Stomach (tissue), 9 donors: ENCODE data around the gene TNNT1. TPM values are rescaled to one million over a fixed set of nuclear protein-coding genes. Genes with fewer than 3 reads are reported as not detected.

Experiments
- DNase-seq, 2 donors: peaks; one replicate each; pipeline versions ENCODE4 v3.0.0 to v3.0.0-alpha.2; 2013 to 2019
- H3K27ac ChIP-seq, 5 donors: fragments of 200-600 bp in 4 of 5; sonication (generic) in 4 of 5; one replicate each; pipeline ENCODE4 v1.5.1; 2013 to 2019; ENCODE audit warnings: mild to moderate bottlenecking in 1 of 5, moderate library complexity in 1 of 5
- H3K27me3 ChIP-seq, 3 donors: fragments of 200-600 bp; sonication (generic); one replicate each; pipeline ENCODE4 v1.5.1; 2017 to 2019; ENCODE audit warnings: mixed run types in 1 of 3
- H3K36me3 ChIP-seq, 4 donors: fragments of 200-600 bp; sonication (generic); 1 replicate in 3 of 4; 2 replicates in 1 of 4; pipeline ENCODE4 v1.5.1; 2016 to 2019
- H3K4me1 ChIP-seq, 4 donors: fragments of 200-600 bp; sonication (generic); one replicate each; pipeline ENCODE4 v1.5.1; 2016 to 2019
- H3K4me3 ChIP-seq, 4 donors: fragments of 200-600 bp; sonication (generic) in 3 of 4; one replicate each; pipeline ENCODE4 v1.5.1; 2016 to 2019; ENCODE audit warnings: mild to moderate bottlenecking in 1 of 4
- H3K9me3 ChIP-seq, 4 donors: fragments of 200-600 bp; sonication (generic); one replicate each; pipeline ENCODE4 v1.5.1; 2016 to 2019
- CTCF ChIP-seq, 7 experiments: fragments of 450-650 bp in 4 of 7; fragments of 200-600 bp in 3 of 7; sonication (generic) in 3 of 7; IDR thresholded peaks; one replicate each; pipeline ENCODE4 v1.5.1; 2016 to 2019; ENCODE audit warnings: antibody characterized with exemption in 7 of 7, control low read depth in 2 of 7, mild to moderate bottlenecking in 1 of 7
- EP300 ChIP-seq: sonication (generic); formaldehyde crosslinking; IDR thresholded peaks from one replicate; pipeline ENCODE4 v1.6.1; 2017; ENCODE audit warnings: antibody characterized with exemption
- POLR2A ChIP-seq, 4 donors: fragments of 450-650 bp; IDR thresholded peaks; one replicate each; pipeline ENCODE4 v1.6.1; 2016; ENCODE audit warnings: antibody characterized with exemption in 4 of 4, control low read depth in 2 of 4, mild to moderate bottlenecking in 1 of 4, moderate library complexity in 1 of 4
- POLR2AphosphoS5 ChIP-seq, 3 donors: sonication (generic); formaldehyde crosslinking; IDR thresholded peaks; one replicate each; pipeline ENCODE4 v1.6.1; 2016; ENCODE audit warnings: antibody characterized with exemption in 3 of 3
- WGBS, 5 donors: extraction: QIAGEN DNeasy Blood & Tissue Kit in 3 of 5; methylation state at CpG; one replicate each; pipeline versions ENCODE4 v1.1.5 to v1.1.7; 2013 to 2018; 5-methylcytosine and 5-hydroxymethylcytosine counted together
- intact Hi-C: fragments of 100-400 bp; cut with DNase I; formaldehyde crosslinking; loops from one replicate; pipeline ENCODE4 v1.15.1; 2023; ENCODE audit warnings: low total_unique reads
- polyA plus RNA-seq, 3 donors: library from polyadenylated mRNA; stranded (reverse); fragments of 200-250 nt; gene quantifications; one replicate each; pipeline ENCODE4 v1.2.3, GENCODE V29; 2013
- small RNA-seq, 4 donors: library from RNA; depleted of rRNA; stranded (forward); fragments of <200 nt; gene quantifications; one replicate each; pipeline ENCODE3, GENCODE V24; 2016
- total RNA-seq, 5 donors: library from RNA; depleted of rRNA; stranded (reverse); fragments of >200 nt; gene quantifications; one replicate each; pipeline versions ENCODE4 v1.1.0 to v1.2.3, GENCODE V29; 2014 to 2016
- donor health status: healthy with polysubstance abuse.
- donor health status: Bipolar disorder and iron deficiency.
- donor health status: healthy.

TNNT1 gene
- total and polyA plus RNA-seq, 8 donors, result 0.87 to 19.6 (median 3.9) TPM; not detected in 4

- Histone ChIP-seq H3K4me1 (peaks cover 24 to 53% (median 40%) of the 10 kb centered on the region in 4 donors), H3K27me3 (peaks cover 14 to 56% (median 33%) of the 10 kb centered on the region in 3 donors), H3K27ac (peak overlapping the region in 2 of 5 donors; percentile 14 to 60), H3K4me3 (peak overlapping the region; percentile 41 to 51 (median 44)), H3K9me3 (no peaks in the 10 kb centered on the region), H3K36me3 (peaks cover 15 to 62% (median 32%) of the 10 kb centered on the region in 4 donors)
- TF ChIP-seq POLR2AphosphoS5 (IDR thresholded peaks at IDR 0.05) (peak; percentile 21 to 67 (median 32)), POLR2A (IDR thresholded peaks at IDR 0.05) (no peak), EP300 (no peak), CTCF (IDR thresholded peaks at IDR 0.05) (no peak)
- WGBS, 5 donors, result 16 to 39% (median 27%) methylated on average over 27 to 74 of the region's 74 CpGs
- peak; percentile 82 to 96 for DNase-seq
- intact Hi-C loops, result no loop called here
Observed at GRCh38 chr19:55086730-55087541, 62.1 kb downstream of the TNNT1 start.

- H3K27ac ChIP-seq, result peak overlapping the region in 1 of 5 donors; percentile 60
- H3K36me3 ChIP-seq, result peaks cover 7 to 57% (median 26%) of the 10 kb centered on the region in 4 donors
- peaks cover 31 to 61% (median 48%) of the 10 kb centered on the region in 4 donors for H3K4me1 ChIP-seq
- no peak for TF ChIP-seq EP300
- H3K9me3 ChIP-seq, result no peaks in the 10 kb centered on the region
- WGBS, 5 donors, result 43 to 57% (median 51%) methylated on average over 29 to 35 of the region's 35 CpGs
- DNase-seq, result peak in 1 of 2 donors; percentile 14
- H3K27me3 ChIP-seq, result peaks cover 22 to 64% (median 41%) of the 10 kb centered on the region in 3 donors
- intact Hi-C loops, result no loop called here
- peak overlapping the region; percentile 41 to 51 (median 44) for H3K4me3 ChIP-seq
Observed at GRCh38 chr19:55085923-55086715, 62.9 kb downstream of the TNNT1 start.

- no peak for DNase-seq
- peaks cover 44 to 72% (median 64%) of the 10 kb centered on the region in 4 donors for H3K4me1 ChIP-seq
- H3K4me3 ChIP-seq, result no peak overlapping the region
- intact Hi-C loops, result no loop called here
- 72 to 87% (median 84%) methylated on average over 10 of the region's 10 CpGs for WGBS, 5 donors
- H3K36me3 ChIP-seq, result peaks cover 0 to 42% (median 14%) of the 10 kb centered on the region in 4 donors
- TF ChIP-seq EP300, result no peak
- TF ChIP-seq POLR2AphosphoS5 (IDR thresholded peaks at IDR 0.05), result no peak
- no peak for TF ChIP-seq POLR2A (IDR thresholded peaks at IDR 0.05)
- no peak for TF ChIP-seq CTCF (IDR thresholded peaks at IDR 0.05)
- H3K27ac ChIP-seq, result no peak overlapping the region
- peaks cover 26 to 81% (median 58%) of the 10 kb centered on the region in 3 donors for H3K27me3 ChIP-seq
- H3K9me3 ChIP-seq, result no peaks in the 10 kb centered on the region
Observed at GRCh38 chr19:55084416-55084815, 64.6 kb downstream of the TNNT1 start.

GRCh38 chr19:55083004-55083850, 65.8 kb downstream of the TNNT1 start:
- H3K9me3 ChIP-seq, result no peaks in the 10 kb centered on the region
- H3K27me3 ChIP-seq, result peaks cover 26 to 89% (median 61%) of the 10 kb centered on the region in 3 donors
- H3K36me3 ChIP-seq, result peaks cover 0 to 39% (median 14%) of the 10 kb centered on the region in 4 donors
- H3K4me3 ChIP-seq, result no peak overlapping the region
- intact Hi-C loops, result no loop called here
- WGBS, 5 donors, result 54 to 69% (median 68%) methylated on average over 34 to 42 of the region's 42 CpGs
- H3K27ac ChIP-seq, result no peak overlapping the region
- H3K4me1 ChIP-seq, result peaks cover 40 to 60% (median 57%) of the 10 kb centered on the region in 4 donors
- DNase-seq, result peak in 1 of 2 donors; percentile 19
- TF ChIP-seq POLR2AphosphoS5 (IDR thresholded peaks at IDR 0.05), result no peak
- no peak for TF ChIP-seq POLR2A (IDR thresholded peaks at IDR 0.05)
- no peak for TF ChIP-seq EP300
- no peak for TF ChIP-seq CTCF (IDR thresholded peaks at IDR 0.05)

Small RNA genes within 50 kb of the gene (small RNA-seq; reads per million reads assigned to genes)
- gene MIR7975 (0 reads per million in 4 donors), gene RF01210 (0 reads per million in 4 donors)

Other genes starting within 250 kb of the TNNT1 start
- gene NCR1, start 243.1 kb downstream of the TNNT1 start, total RNA-seq, result 1 to 10 TPM in 1 of 5 donors, not detected in 4; 1.1 TPM
- under 1 TPM in 1 of 3 donors, not detected in 2; 0.92 TPM for gene NCR1, start 243.1 kb downstream of the TNNT1 start, polyA plus RNA-seq
- gene NLRP7, start 201.7 kb downstream of the TNNT1 start, total RNA-seq, result not detected
- gene NLRP7, start 201.7 kb downstream of the TNNT1 start, polyA plus RNA-seq, result not detected
- gene NLRP2, start 182.8 kb downstream of the TNNT1 start, total RNA-seq, result 10 to 100 TPM in 4 of 5 donors, 1 to 10 TPM in 1; 9.4 to 23.5 (median 15.6) TPM
- 10 to 100 TPM in 1 of 3 donors, 1 to 10 TPM in 2; 2.1 to 11.8 (median 4.8) TPM for gene NLRP2, start 182.8 kb downstream of the TNNT1 start, polyA plus RNA-seq
- 1 to 10 TPM in 1 of 5 donors, not detected in 4; 3.5 TPM for gene GP6, start 110.9 kb downstream of the TNNT1 start, total RNA-seq
- gene GP6, start 110.9 kb downstream of the TNNT1 start, polyA plus RNA-seq, result under 1 TPM in 1 of 3 donors, not detected in 2; 0.43 TPM
- gene RDH13, start 86.1 kb downstream of the TNNT1 start, total RNA-seq, result 100 to 1,000 TPM in 1 of 5 donors, 10 to 100 TPM in 4; 20.6 to 124 (median 28.8) TPM
- gene RDH13, start 86.1 kb downstream of the TNNT1 start, polyA plus RNA-seq, result 10 to 100 TPM; 13.1 to 22.0 (median 20.3) TPM
- 100 to 1,000 TPM in 3 of 5 donors, 10 to 100 TPM in 2; 32.3 to 303 (median 114) TPM for gene EPS8L1, start 73.3 kb downstream of the TNNT1 start, total RNA-seq
- 100 to 1,000 TPM in 1 of 3 donors, 10 to 100 TPM in 2; 82.3 to 320 (median 87.5) TPM for gene EPS8L1, start 73.3 kb downstream of the TNNT1 start, polyA plus RNA-seq
- gene PPP1R12C, start 31.6 kb downstream of the TNNT1 start, total RNA-seq, result 100 to 1,000 TPM in 4 of 5 donors, 10 to 100 TPM in 1; 52.7 to 261 (median 167) TPM
- 100 to 1,000 TPM in 1 of 3 donors, 10 to 100 TPM in 2; 77.0 to 136 (median 82.6) TPM for gene PPP1R12C, start 31.6 kb downstream of the TNNT1 start, polyA plus RNA-seq
- gene TNNI3, start 8.5 kb upstream of the TNNT1 start, total RNA-seq, result not detected
- 10 to 100 TPM in 1 of 3 donors, 1 to 10 TPM in 2; 4.2 to 14.1 (median 7.8) TPM for gene TNNI3, start 8.5 kb upstream of the TNNT1 start, polyA plus RNA-seq
- gene DNAAF3, start 17.4 kb upstream of the TNNT1 start, total RNA-seq, result 1 to 10 TPM in 1 of 5 donors, not detected in 4; 1.9 TPM
- under 1 TPM in 2 of 3 donors, not detected in 1; 0.68 to 0.75 TPM for gene DNAAF3, start 17.4 kb upstream of the TNNT1 start, polyA plus RNA-seq
- gene SYT5, start 31.1 kb upstream of the TNNT1 start, total RNA-seq, result 1 to 10 TPM in 1 of 5 donors, not detected in 4; 1.8 TPM
- gene SYT5, start 31.1 kb upstream of the TNNT1 start, polyA plus RNA-seq, result 1 to 10 TPM in 2 of 3 donors, under 1 TPM in 1; 0.20 to 2.8 (median 1.7) TPM
- 10 to 100 TPM; 34.9 to 83.9 (median 52.5) TPM for gene PTPRH, start 60.3 kb upstream of the TNNT1 start, total RNA-seq
- 10 to 100 TPM in 2 of 3 donors, 1 to 10 TPM in 1; 5.3 to 22.5 (median 17.3) TPM for gene PTPRH, start 60.3 kb upstream of the TNNT1 start, polyA plus RNA-seq
- gene TMEM86B, start 79.6 kb upstream of the TNNT1 start, total RNA-seq, result 10 to 100 TPM in 2 of 5 donors, 1 to 10 TPM in 2, under 1 TPM in 1; 0.29 to 47.8 (median 4.9) TPM
- gene TMEM86B, start 79.6 kb upstream of the TNNT1 start, polyA plus RNA-seq, result 10 to 100 TPM in 2 of 3 donors, 1 to 10 TPM in 1; 9.1 to 12.4 (median 10.4) TPM
- gene PPP6R1, start 109.8 kb upstream of the TNNT1 start, total RNA-seq, result 100 to 1,000 TPM in 1 of 5 donors, 10 to 100 TPM in 4; 36.9 to 112 (median 79.9) TPM
- 10 to 100 TPM; 19.5 to 33.6 (median 24.4) TPM for gene PPP6R1, start 109.8 kb upstream of the TNNT1 start, polyA plus RNA-seq
- 10 to 100 TPM in 3 of 5 donors, 1 to 10 TPM in 2; 5.3 to 69.2 (median 14.9) TPM for gene HSPBP1, start 130.9 kb upstream of the TNNT1 start, total RNA-seq
- 10 to 100 TPM; 27.5 to 40.2 (median 32.6) TPM for gene HSPBP1, start 130.9 kb upstream of the TNNT1 start, polyA plus RNA-seq
- 10 to 100 TPM in 2 of 5 donors, 1 to 10 TPM in 1, not detected in 2; 5.7 to 67.7 (median 45.1) TPM for gene BRSK1, start 134.8 kb upstream of the TNNT1 start, total RNA-seq
- gene BRSK1, start 134.8 kb upstream of the TNNT1 start, polyA plus RNA-seq, result 1 to 10 TPM; 1.5 to 5.0 (median 2.4) TPM
- gene TMEM150B, start 176.1 kb upstream of the TNNT1 start, total RNA-seq, result 10 to 100 TPM in 1 of 5 donors, 1 to 10 TPM in 2, not detected in 2; 1.3 to 15.8 (median 3.3) TPM
- under 1 TPM; 0.18 to 0.92 (median 0.87) TPM for gene TMEM150B, start 176.1 kb upstream of the TNNT1 start, polyA plus RNA-seq
- gene KMT5C, start 190.7 kb upstream of the TNNT1 start, total RNA-seq, result 100 to 1,000 TPM in 2 of 5 donors, 10 to 100 TPM in 2, 1 to 10 TPM in 1; 4.1 to 122 (median 27.7) TPM
- 1 to 10 TPM; 2.7 to 7.4 (median 5.5) TPM for gene KMT5C, start 190.7 kb upstream of the TNNT1 start, polyA plus RNA-seq
- gene COX6B2, start 205.5 kb upstream of the TNNT1 start, total RNA-seq, result 10 to 100 TPM in 1 of 5 donors, not detected in 4; 18.2 TPM
- under 1 TPM in 2 of 3 donors, not detected in 1; 0.19 to 0.93 TPM for gene COX6B2, start 205.5 kb upstream of the TNNT1 start, polyA plus RNA-seq
- gene GARIN5B, start 214.1 kb upstream of the TNNT1 start, total RNA-seq, result not detected
- not detected for gene GARIN5B, start 214.1 kb upstream of the TNNT1 start, polyA plus RNA-seq
- gene IL11, start 221.3 kb upstream of the TNNT1 start, total RNA-seq, result 1 to 10 TPM in 2 of 5 donors, not detected in 3; 1.3 TPM
- 10 to 100 TPM in 1 of 3 donors, 1 to 10 TPM in 2; 1.0 to 17.4 (median 1.4) TPM for gene IL11, start 221.3 kb upstream of the TNNT1 start, polyA plus RNA-seq
- not detected for gene TMEM190, start 227.6 kb upstream of the TNNT1 start, total RNA-seq
- gene TMEM190, start 227.6 kb upstream of the TNNT1 start, polyA plus RNA-seq, result 1 to 10 TPM in 1 of 3 donors, under 1 TPM in 1, not detected in 1; 0.68 to 1.3 TPM
- 100 to 1,000 TPM in 1 of 5 donors, 10 to 100 TPM in 1, 1 to 10 TPM in 1, not detected in 2; 5.4 to 504 (median 36.1) TPM for gene TMEM238, start 235.1 kb upstream of the TNNT1 start, total RNA-seq
- under 1 TPM in 2 of 3 donors, not detected in 1; 0.75 to 0.83 TPM for gene TMEM238, start 235.1 kb upstream of the TNNT1 start, polyA plus RNA-seq
- gene RPL28, start 236.7 kb upstream of the TNNT1 start, total RNA-seq, result 100 to 1,000 TPM in 4 of 5 donors, 10 to 100 TPM in 1; 47.5 to 854 (median 193) TPM
- gene RPL28, start 236.7 kb upstream of the TNNT1 start, polyA plus RNA-seq, result 1,000 to 10,000 TPM; 2,029 to 2,388 (median 2,037) TPM